AG04449 (cell line): ENCODE results near the gene GAS2L2.
A peak's percentile ranks its signal among the peaks of the same experiment; 100 is the strongest.

Source experiments
- CTCF ChIA-PET: fragments of 350-600 bp; formaldehyde crosslinking; extraction: SDS; loops from one replicate; lab custom pipeline; 2021; ENCODE audit warnings: antibody characterized with exemption; lab: Yijun Ruan, JAX
- POLR2A ChIA-PET: fragments of 400-600, 350-600 bp; formaldehyde crosslinking; extraction: SDS; loops from one replicate; lab custom pipeline; 2020; ENCODE audit warnings: antibody characterized with exemption, inconsistent platforms; lab: Yijun Ruan, JAX
- DNase-seq: peaks from one replicate; pipeline ENCODE4 v3.0.0-alpha.2; 2010; ENCODE audit warnings: low read depth, low spot score
- H3K4me3 ChIP-seq: 2 replicates; pipeline ENCODE4 v1.5.1; 2011; ENCODE audit warnings: low read depth, mild to moderate bottlenecking, control low read depth, low read length
- TF ChIP-seq, protein P1 (sequence below): IDR thresholded peaks from one replicate; pipeline ENCODE4 v1.5.1; 2011; ENCODE audit warnings: mild to moderate bottlenecking, moderate library complexity, low read length, control low read depth, inconsistent platforms; ENCODE audit not compliant: insufficient read depth; ENCODE audit errors: missing control alignments

Gene GAS2L2

DNA sequence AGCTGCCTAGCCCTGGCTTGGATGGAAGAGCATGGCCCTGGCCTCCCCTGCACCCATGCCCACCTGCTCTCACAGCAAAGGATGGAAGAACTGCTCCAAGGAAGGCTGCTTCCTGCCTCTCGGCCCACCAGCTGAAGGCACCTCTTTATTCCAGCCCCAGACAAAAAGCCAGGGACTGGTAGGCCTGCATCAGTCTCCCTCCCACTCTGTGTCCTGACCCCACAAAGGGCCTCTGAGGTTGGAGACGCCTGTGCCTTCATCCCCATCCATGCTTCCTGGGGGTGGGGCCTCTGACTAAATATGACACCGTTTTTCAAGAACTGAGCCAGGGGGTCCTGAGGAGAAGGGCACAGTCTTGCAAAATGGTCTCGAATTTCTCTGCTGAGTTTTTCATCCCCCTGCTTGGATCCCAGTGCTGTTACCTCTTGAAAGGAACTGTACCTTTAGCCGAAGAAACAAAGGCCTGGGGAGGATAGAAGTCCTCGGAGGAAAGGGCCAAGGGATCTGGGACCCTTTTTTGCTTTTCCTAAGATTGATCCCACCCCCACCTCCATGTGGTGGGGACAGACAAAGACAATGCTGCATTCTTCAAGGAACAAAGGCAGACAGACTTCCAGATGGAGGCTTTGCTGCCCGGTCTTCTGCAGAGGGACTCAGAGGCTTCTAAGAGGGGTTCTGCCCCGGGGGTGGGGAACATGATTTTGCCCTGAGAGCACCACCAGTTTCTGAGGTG lies 12.9 kb upstream of the GAS2L2 start:
- TF ChIP-seq, protein P1, sequence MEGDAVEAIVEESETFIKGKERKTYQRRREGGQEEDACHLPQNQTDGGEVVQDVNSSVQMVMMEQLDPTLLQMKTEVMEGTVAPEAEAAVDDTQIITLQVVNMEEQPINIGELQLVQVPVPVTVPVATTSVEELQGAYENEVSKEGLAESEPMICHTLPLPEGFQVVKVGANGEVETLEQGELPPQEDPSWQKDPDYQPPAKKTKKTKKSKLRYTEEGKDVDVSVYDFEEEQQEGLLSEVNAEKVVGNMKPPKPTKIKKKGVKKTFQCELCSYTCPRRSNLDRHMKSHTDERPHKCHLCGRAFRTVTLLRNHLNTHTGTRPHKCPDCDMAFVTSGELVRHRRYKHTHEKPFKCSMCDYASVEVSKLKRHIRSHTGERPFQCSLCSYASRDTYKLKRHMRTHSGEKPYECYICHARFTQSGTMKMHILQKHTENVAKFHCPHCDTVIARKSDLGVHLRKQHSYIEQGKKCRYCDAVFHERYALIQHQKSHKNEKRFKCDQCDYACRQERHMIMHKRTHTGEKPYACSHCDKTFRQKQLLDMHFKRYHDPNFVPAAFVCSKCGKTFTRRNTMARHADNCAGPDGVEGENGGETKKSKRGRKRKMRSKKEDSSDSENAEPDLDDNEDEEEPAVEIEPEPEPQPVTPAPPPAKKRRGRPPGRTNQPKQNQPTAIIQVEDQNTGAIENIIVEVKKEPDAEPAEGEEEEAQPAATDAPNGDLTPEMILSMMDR = no peak
- ChIA-PET CTCF (interaction anchor here (0.9 to 28.6 kb wide), 12 partner anchors 12 to 188 kb away, joined by 3 to 819 read pairs (median 21); partner anchors contain the start of genes GAS2L2, MMP28, PEX12 and TAF15), POLR2A (interaction anchor here (1.2 kb wide), 1 partner anchor 43 kb away, joined by 6 read pairs; the partner anchor contains the start of gene TAF15)
- no peak for DNase-seq
- no peak overlapping the region for H3K4me3 ChIP-seq

DNA sequence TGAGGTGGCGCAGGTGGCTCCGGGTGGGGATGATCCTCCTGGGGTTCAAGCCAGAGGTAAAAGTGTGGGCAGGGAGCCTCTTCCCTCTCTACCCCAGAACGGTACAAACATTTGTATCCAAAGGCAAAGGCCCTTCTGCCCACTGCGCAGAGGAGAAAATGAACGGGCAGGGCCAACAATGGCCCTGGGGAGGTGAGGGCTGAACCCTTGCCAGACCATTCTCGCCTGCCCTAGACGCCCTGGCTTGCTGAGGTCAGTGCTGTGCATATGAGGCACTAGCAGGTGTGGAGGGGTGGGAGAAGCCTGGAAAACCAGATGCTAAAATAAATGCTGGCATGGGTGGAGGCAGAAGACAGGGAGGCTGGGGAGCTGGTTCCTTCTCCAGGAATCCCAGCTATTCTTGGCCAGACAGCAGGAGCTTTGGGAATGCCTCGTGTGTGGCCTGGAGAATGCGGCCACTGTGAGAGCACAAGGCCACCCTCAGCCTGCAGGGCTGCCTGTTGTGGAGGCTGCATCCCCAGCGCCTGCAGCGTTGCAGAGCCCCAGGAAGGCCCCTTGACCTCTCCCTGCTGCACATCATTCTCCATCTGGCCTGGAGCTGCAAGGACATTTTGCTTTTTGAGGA lies 12.2 kb upstream of the GAS2L2 start:
- TF ChIP-seq, protein P1 = no peak
- ChIA-PET POLR2A (interaction anchor here (1.2 kb wide), 1 partner anchor 44 kb away, joined by 6 read pairs; the partner anchor contains the start of gene TAF15), CTCF (interaction anchor here (0.9 to 28.6 kb wide), 9 partner anchors 12 to 187 kb away, joined by 3 to 819 read pairs (median 33); partner anchors contain the start of genes GAS2L2, MMP28, PEX12 and TAF15)
- no peak overlapping the region for H3K4me3 ChIP-seq
- no peak for DNase-seq

DNA sequence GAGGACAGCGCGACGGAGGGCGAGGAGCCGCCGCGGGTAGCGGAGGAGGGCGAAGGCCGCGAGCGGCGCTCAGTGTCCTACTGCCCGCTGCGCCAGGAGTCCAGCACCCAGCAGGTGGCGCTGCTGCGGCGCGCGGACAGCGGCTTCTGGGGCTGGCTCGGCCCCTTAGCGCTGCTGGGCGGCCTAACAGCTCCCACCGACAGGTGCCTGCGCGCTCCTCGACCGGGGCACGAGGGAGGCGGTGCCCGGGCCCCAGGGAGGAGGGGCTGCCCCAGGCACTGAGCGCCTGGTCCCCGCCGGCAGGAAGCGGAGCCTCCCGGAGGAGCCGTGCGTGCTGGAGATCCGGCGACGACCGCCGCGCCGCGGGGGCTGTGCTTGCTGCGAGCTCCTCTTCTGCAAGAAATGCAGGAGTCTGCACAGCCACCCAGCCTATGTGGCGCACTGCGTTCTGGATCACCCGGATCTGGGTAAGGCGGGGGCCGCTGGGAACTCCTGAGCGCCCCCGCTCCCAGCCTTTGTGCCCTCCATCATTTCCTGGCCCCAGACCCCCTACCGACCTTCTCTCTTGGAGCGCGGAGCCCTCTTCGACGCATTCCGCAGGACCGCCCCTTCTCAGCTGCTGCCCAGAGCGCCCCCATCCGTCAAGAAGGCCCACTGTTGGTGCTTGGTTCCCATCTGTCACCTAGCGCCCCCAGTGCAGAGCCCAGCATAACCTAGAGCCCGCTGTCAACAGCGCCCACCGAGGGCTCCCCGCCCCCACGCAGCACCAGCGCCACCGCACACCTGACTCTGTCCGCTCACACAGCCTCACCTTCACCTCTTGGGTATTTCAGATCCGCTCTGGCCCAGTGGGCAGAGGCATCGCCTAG lies 11.3 kb upstream of the GAS2L2 start:
- peak overlapping the region; percentile 46 for H3K4me3 ChIP-seq
- CTCF ChIA-PET = interaction anchor here (0.6 to 28.6 kb wide), 38 partner anchors 9 to 156 kb away, joined by 3 to 819 read pairs (median 4); partner anchors contain the start of genes GAS2L2, MMP28 and TAF15
- DNase-seq = no peak
- TF ChIP-seq, protein P1 = peak; percentile 98
- POLR2A ChIA-PET = interaction anchor here (1.0 kb wide), 1 partner anchor 45 kb away, joined by 12 read pairs; the partner anchor contains the start of gene TAF15

DNA sequence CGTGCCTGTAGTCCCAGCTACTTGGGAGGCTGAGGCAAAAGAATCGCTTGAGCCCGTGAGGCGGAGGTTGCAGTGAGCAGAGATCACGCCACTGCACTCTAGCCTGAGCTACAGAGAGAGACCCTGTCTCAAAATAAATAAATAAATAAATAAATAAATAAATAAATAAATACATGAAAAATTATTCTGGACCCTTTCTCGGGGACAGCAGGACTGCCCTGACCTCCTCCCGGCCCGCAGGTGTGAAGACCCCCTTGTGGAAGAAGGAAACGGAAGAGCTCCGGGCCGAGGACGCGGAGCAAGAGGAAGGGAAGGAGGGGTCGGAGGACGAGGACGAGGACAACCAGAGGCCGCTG lies 10.7 kb upstream of the GAS2L2 start:
- peak overlapping the region; percentile 43 for H3K4me3 ChIP-seq
- ChIA-PET POLR2A (interaction anchor here (1.0 kb wide), 1 partner anchor 45 kb away, joined by 12 read pairs; the partner anchor contains the start of gene TAF15), CTCF (interaction anchor here (0.5 to 28.6 kb wide), 40 partner anchors 8 to 1516 kb away, joined by 3 to 819 read pairs (median 4); partner anchors contain the start of genes GAS2L2, MMP28 and TAF15)
- TF ChIP-seq, protein P1 = no peak
- no peak for DNase-seq

DNA sequence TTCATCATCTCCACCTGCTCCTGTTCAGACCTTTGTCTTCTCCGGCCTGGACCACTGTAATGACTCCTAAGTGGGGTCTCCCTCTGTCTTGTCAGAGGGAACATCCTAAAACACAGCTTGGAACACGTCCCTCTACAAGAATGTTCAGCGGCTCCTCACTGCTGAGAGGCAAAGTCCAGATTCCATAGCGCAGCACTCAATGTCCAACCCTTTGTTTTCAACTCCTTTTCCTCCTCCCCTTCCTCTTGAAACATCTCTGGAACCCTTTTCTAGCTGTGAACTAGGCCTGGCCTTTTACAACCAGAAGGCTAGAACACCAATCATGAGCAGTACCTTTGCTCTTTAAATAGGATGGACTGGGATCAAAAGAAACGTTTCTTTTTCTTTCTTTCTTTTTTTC lies 8.6 kb upstream of the GAS2L2 start:
- DNase-seq = no peak
- ChIA-PET CTCF (interaction anchor here (0.9 to 28.6 kb wide), 8 partner anchors 12 to 148 kb away, joined by 3 to 819 read pairs (median 6); partner anchors contain the start of genes MMP28 and TAF15), POLR2A (no interaction called here)
- H3K4me3 ChIP-seq = no peak overlapping the region
- TF ChIP-seq, protein P1 = no peak
